GM12878 (cell line): ENCODE data around the gene IL10RA. TPM values are rescaled to one million over a fixed set of nuclear protein-coding genes. Genes with fewer than 3 reads are reported as not detected.

Experiments
- ATAC-seq: fragments of 200-7000 bp; cut with Tn5 transposase; 3 replicates; pipeline ENCODE4 v1.9.1; 2020; ENCODE audit warnings: mild to moderate bottlenecking, moderate library complexity
- BruUV-seq: library from RNA; stranded (reverse); fragments of 400-500 nt; replicated peaks from 2 replicates; lab custom pipeline; 2021; lab: Mats Ljungman, UMichigan
- CTCF ChIA-PET: fragments of 300-600 bp; sonication (Branson Sonifier 250); formaldehyde crosslinking; extraction: SDS; loops from one replicate; lab custom pipeline; 2021; ENCODE audit warnings: inconsistent platforms; lab: Yijun Ruan, JAX
- POLR2A ChIA-PET: fragments of 350-600 bp; formaldehyde crosslinking; extraction: SDS; loops from one replicate; lab custom pipeline; 2021; ENCODE audit warnings: inconsistent platforms; lab: Charles Lee
- RAD21 ChIA-PET: fragments of 300-600 bp; sonication (Branson Sonifier 250); formaldehyde crosslinking; loops from one replicate; lab custom pipeline; 2023; ENCODE audit warnings: antibody characterized with exemption; ENCODE audit not compliant: unreplicated experiment; lab: Charles Lee
- SMC1A ChIA-PET: fragments of 300-600 bp; sonication (Branson Sonifier 250); formaldehyde crosslinking; loops from one replicate; lab custom pipeline; 2023; ENCODE audit not compliant: unreplicated experiment, uncharacterized antibody; lab: Charles Lee
- DNase-seq: peaks from one replicate; pipeline ENCODE4 v3.0.0-alpha.2; 2011; ENCODE audit warnings: low read depth, low spot score
- FAIRE-seq: peaks from 3 replicates; lab custom pipeline; 2011; peaks lifted over from hg19 to GRCh38; lab: Jason Lieb, UNC
- H2AFZ ChIP-seq: 2 replicates; pipeline ENCODE4 v1.6.0; 2011; ENCODE audit warnings: low read depth, low read length, control low read depth; ENCODE audit not compliant: control insufficient read depth
- H3K27ac ChIP-seq: 2 replicates; pipeline ENCODE4 v1.5.1; 2011; ENCODE audit warnings: control low read depth; ENCODE audit not compliant: control insufficient read depth, insufficient read depth
- H3K27me3 ChIP-seq, 2 experiments: replicated peaks in 1 of 2; 2 replicates each; pipeline versions ENCODE4 v1.6.0 to v1.6.1; 2011; ENCODE audit warnings: low read length in 1 of 2; ENCODE audit not compliant: control insufficient read depth in 2 of 2, insufficient read depth in 2 of 2
- H3K36me3 ChIP-seq, 2 experiments: 2 replicates each; pipeline ENCODE4 v1.5.1; 2011; ENCODE audit warnings: low read length in 1 of 2; ENCODE audit not compliant: control insufficient read depth in 2 of 2, insufficient read depth in 2 of 2
- H3K4me1 ChIP-seq: 2 replicates; pipeline ENCODE4 v1.6.1; 2011; ENCODE audit warnings: mild to moderate bottlenecking, low read length, moderate library complexity, mixed read lengths; ENCODE audit not compliant: control insufficient read depth, insufficient read depth
- H3K4me2 ChIP-seq: 2 replicates; pipeline ENCODE4 v1.6.0; 2011; ENCODE audit warnings: control low read depth; ENCODE audit not compliant: control insufficient read depth, insufficient read depth
- H3K4me3 ChIP-seq: fragments of 200-600 bp; sonication (generic); 2 replicates; pipeline ENCODE4 v1.5.1; 2016
- H3K79me2 ChIP-seq: 2 replicates; pipeline ENCODE4 v1.6.0; 2011; ENCODE audit warnings: low read length; ENCODE audit not compliant: control insufficient read depth, insufficient read depth
- H3K9ac ChIP-seq: 2 replicates; pipeline ENCODE4 v1.8.0; 2011; ENCODE audit warnings: low read length, control low read depth, mixed read lengths; ENCODE audit not compliant: control insufficient read depth, insufficient read depth
- H3K9me3 ChIP-seq: replicated peaks from 3 replicates; pipeline ENCODE4 v1.5.1; 2011; ENCODE audit warnings: mild to moderate bottlenecking, low read length; ENCODE audit not compliant: control insufficient read depth, insufficient read depth
- H4K20me1 ChIP-seq: 2 replicates; pipeline ENCODE4 v1.6.0; 2011; ENCODE audit not compliant: control insufficient read depth, insufficient read depth
- BCLAF1 ChIP-seq: fragments of 450-650 bp; IDR thresholded peaks from 2 replicates; pipeline ENCODE4 v1.6.1; 2017; ENCODE audit warnings: antibody characterized with exemption, mild to moderate bottlenecking, moderate library complexity
- E2F4 ChIP-seq: IDR thresholded peaks from 2 replicates; pipeline ENCODE4 v1.6.1; 2012; ENCODE audit warnings: low read depth, low read length, improper control_type of control experiment
- EZH2 ChIP-seq: IDR thresholded peaks from 2 replicates; pipeline ENCODE4 v1.6.1; 2012; ENCODE audit warnings: low read depth, mild to moderate bottlenecking, control low read depth, inconsistent platforms, low read length, borderline replicate concordance; ENCODE audit not compliant: control insufficient read depth
- GATAD2B ChIP-seq: fragments of 450-650 bp; conservative IDR thresholded peaks from 2 replicates; pipeline ENCODE4 v1.6.1; 2017; ENCODE audit warnings: low read depth, mild to moderate bottlenecking, moderate library complexity
- IRF4 ChIP-seq: IDR thresholded peaks from 2 replicates; pipeline ENCODE4 v1.6.1; 2011; ENCODE audit warnings: low read depth, low read length
- MEF2A ChIP-seq: IDR thresholded peaks from 2 replicates; pipeline ENCODE4 v1.6.1; 2011; ENCODE audit warnings: low read depth, mild to moderate bottlenecking, low read length, moderate library complexity; ENCODE audit not compliant: insufficient read depth
- POLR2AphosphoS2 ChIP-seq: IDR thresholded peaks from 2 replicates; pipeline ENCODE4 v1.6.1; 2011; ENCODE audit warnings: low read depth, mild to moderate bottlenecking, low read length, improper control_type of control experiment, moderate library complexity
- POLR2AphosphoS5 ChIP-seq: IDR thresholded peaks from 2 replicates; pipeline ENCODE4 v1.6.1; 2011; ENCODE audit warnings: mild to moderate bottlenecking, low read length, inconsistent platforms
- POU2F2 ChIP-seq: IDR thresholded peaks from 3 replicates; pipeline ENCODE4 v1.6.1; 2011; ENCODE audit warnings: low read depth, mild to moderate bottlenecking, low read length, borderline replicate concordance
- USF2 ChIP-seq: IDR thresholded peaks from 2 replicates; pipeline ENCODE4 v1.6.1; 2011; ENCODE audit warnings: low read depth, low read length, improper control_type of control experiment, borderline replicate concordance
- WGBS: methylation state at CpG from one replicate; pipeline ENCODE4 v1.1.6; 2016; ENCODE audit warnings: low lambda C conversion rate; ENCODE audit not compliant: insufficient replicate concordance, insufficient coverage; ENCODE audit errors: missing lambda C conversion rate; 5-methylcytosine and 5-hydroxymethylcytosine counted together
- in situ Hi-C: fragments of 300-500 bp; cut with MboI; formaldehyde crosslinking; loops from 9 replicates; pipeline ENCODE4 v1.14.3; 2018; ENCODE audit warnings: mixed read lengths
- intact Hi-C: fragments of 100-400 bp; cut with micrococcal nuclease; formaldehyde crosslinking; loops from one replicate; pipeline ENCODE4 v1.14.2; 2022; ENCODE audit not compliant: unreplicated experiment
- polyA plus RNA-seq, 11 experiments: library from polyadenylated mRNA; depleted of rRNA in 4 of 11; unstranded in 6 of 11; stranded (reverse) in 5 of 11; fragments of >200 nt; fragmentation: Nextera tagmentation in 4 of 11; fragmentation: Illumina TruSeq in 1 of 11; extraction: Ambion mirVana in 4 of 11; extraction: Trizol in 1 of 11; gene quantifications; 1 replicate in 1 of 11; 2 replicates in 10 of 11; pipeline versions ENCODE4 v1.2.1 to v1.2.3, GENCODE V29; 2011 to 2016; ENCODE audit warnings: inconsistent platforms in 2 of 11, missing spikeins in 2 of 11, low read depth in 1 of 11
- total RNA-seq, 4 experiments: library from RNA; depleted of rRNA in 3 of 4; stranded (reverse); fragments of >200 nt in 3 of 4; fragmentation: Illumina TruSeq in 1 of 4; extraction: Trizol in 1 of 4; gene quantifications; 2 replicates each; pipeline versions ENCODE4 v1.2.1 to v1.2.3, GENCODE V29; 2013 to 2021
- TF ChIP-seq, protein P1 (sequence below), 3 experiments: IDR thresholded peaks in 2 of 3; conservative IDR thresholded peaks in 1 of 3; 2 replicates each; pipeline ENCODE4 v1.5.1; 2011; ENCODE audit warnings: low read depth in 3 of 3, low read length in 3 of 3, mild to moderate bottlenecking in 3 of 3, control low read depth in 2 of 3, moderate library complexity in 2 of 3, inconsistent platforms in 1 of 3, mixed read lengths in 1 of 3; ENCODE audit not compliant: control insufficient read depth in 2 of 3, insufficient read depth in 1 of 3; ENCODE audit errors: extremely low read depth in 1 of 3
- TF ChIP-seq, protein P2 (sequence below): IDR thresholded peaks from 2 replicates; pipeline ENCODE4 v1.6.1; 2011; ENCODE audit warnings: low read depth, mild to moderate bottlenecking, low read length, moderate library complexity, borderline replicate concordance; ENCODE audit errors: extremely low read depth

The IL10RA gene
- total and polyA plus RNA-seq, 10 of the 15 experiments (the other 5 are each of a cell fraction or from before 2014, with no cell fraction given): 0.77 to 45.9 (median 9.6) TPM

- Histone ChIP-seq H3K27me3 (no peaks in the 10 kb centered on the region), H4K20me1 (no peaks in the 10 kb centered on the region), H3K79me2 (no peaks in the 10 kb centered on the region), H3K4me1 (peaks cover 60% of the 10 kb centered on the region), H2AFZ (no peak overlapping the region), H3K9me3 (peaks cover 2% of the 10 kb centered on the region; the same call in 2 of the 3 replicates), H3K4me3 (no peak overlapping the region), H3K27ac (no peak overlapping the region), H3K4me2 (no peak overlapping the region), H3K36me3 (peaks cover 18 to 19% of the 10 kb centered on the region in 2 experiments), H3K9ac (no peak overlapping the region; the same call in 1 of the 2 replicates)
- WGBS: 79% methylated on average over 4 of the region's 4 CpGs
- intact Hi-C loops (no loop called here), in situ Hi-C loops (no loop called here)
- DNase-seq (no peak), FAIRE-seq (no peak), ATAC-seq (no peak)
- RAD21 ChIA-PET: interaction anchor here (0.7 to 2.8 kb wide), 7 partner anchors 11 to 53 kb away, joined by 3 to 16 read pairs (median 4); partner anchors contain the start of gene IL10RA
- SMC1A ChIA-PET: interaction anchor here (1.0 to 19.0 kb wide), 12 partner anchors 4 to 54 kb away, joined by 3 to 280 read pairs (median 4); partner anchors contain the start of gene IL10RA
- CTCF ChIA-PET: interaction anchor here (0.9 to 8.0 kb wide), 9 partner anchors 8 to 53 kb away, joined by 3 to 49 read pairs (median 5); partner anchors contain the start of gene IL10RA
- no TSS peak for BruUV-seq
- POLR2A ChIA-PET: interaction anchor here (0.6 to 9.7 kb wide), 5 partner anchors 10 to 25 kb away, joined by 3 to 110 read pairs (median 3); partner anchors contain the start of gene IL10RA
- TF ChIP-seq MEF2A: no peak
- TF ChIP-seq, protein P1, sequence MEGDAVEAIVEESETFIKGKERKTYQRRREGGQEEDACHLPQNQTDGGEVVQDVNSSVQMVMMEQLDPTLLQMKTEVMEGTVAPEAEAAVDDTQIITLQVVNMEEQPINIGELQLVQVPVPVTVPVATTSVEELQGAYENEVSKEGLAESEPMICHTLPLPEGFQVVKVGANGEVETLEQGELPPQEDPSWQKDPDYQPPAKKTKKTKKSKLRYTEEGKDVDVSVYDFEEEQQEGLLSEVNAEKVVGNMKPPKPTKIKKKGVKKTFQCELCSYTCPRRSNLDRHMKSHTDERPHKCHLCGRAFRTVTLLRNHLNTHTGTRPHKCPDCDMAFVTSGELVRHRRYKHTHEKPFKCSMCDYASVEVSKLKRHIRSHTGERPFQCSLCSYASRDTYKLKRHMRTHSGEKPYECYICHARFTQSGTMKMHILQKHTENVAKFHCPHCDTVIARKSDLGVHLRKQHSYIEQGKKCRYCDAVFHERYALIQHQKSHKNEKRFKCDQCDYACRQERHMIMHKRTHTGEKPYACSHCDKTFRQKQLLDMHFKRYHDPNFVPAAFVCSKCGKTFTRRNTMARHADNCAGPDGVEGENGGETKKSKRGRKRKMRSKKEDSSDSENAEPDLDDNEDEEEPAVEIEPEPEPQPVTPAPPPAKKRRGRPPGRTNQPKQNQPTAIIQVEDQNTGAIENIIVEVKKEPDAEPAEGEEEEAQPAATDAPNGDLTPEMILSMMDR (IDR thresholded peaks at IDR 0.05 in 2 of 3, conservative IDR thresholded peaks at IDR 0.05 in 1 of 3; ENCODE audit: control insufficient read depth in 2 of 3, extremely low read depth in 1 of 3, insufficient read depth in 1 of 3, low read depth in 3 of 3, low read length in 3 of 3): no peak
- TF ChIP-seq GATAD2B: no peak
- no peak for TF ChIP-seq IRF4
- TF ChIP-seq POLR2AphosphoS2: no peak
- no peak for TF ChIP-seq EZH2
- TF ChIP-seq POU2F2: no peak
- TF ChIP-seq BCLAF1: no peak
- TF ChIP-seq E2F4: no peak
- no peak for TF ChIP-seq USF2
- TF ChIP-seq POLR2AphosphoS5: no peak
- TF ChIP-seq, protein P2, sequence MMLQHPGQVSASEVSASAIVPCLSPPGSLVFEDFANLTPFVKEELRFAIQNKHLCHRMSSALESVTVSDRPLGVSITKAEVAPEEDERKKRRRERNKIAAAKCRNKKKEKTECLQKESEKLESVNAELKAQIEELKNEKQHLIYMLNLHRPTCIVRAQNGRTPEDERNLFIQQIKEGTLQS: no peak
Measured at GRCh38 chr11:118000067-118000849, 14.1 kb downstream of the IL10RA start.
